NCI-H774 (cell line): ENCODE results near the gene BLVRA.
"Not testable (repeated sequence)": the region's sequence is repeated elsewhere in the genome, so short reads cannot be mapped to it uniquely, and the experiment has no call there.

Experiments used
- DNase-seq: peaks from one replicate; lab custom pipeline; 2025; lab: John Stamatoyannopoulos, UW

The BLVRA gene

DNA sequence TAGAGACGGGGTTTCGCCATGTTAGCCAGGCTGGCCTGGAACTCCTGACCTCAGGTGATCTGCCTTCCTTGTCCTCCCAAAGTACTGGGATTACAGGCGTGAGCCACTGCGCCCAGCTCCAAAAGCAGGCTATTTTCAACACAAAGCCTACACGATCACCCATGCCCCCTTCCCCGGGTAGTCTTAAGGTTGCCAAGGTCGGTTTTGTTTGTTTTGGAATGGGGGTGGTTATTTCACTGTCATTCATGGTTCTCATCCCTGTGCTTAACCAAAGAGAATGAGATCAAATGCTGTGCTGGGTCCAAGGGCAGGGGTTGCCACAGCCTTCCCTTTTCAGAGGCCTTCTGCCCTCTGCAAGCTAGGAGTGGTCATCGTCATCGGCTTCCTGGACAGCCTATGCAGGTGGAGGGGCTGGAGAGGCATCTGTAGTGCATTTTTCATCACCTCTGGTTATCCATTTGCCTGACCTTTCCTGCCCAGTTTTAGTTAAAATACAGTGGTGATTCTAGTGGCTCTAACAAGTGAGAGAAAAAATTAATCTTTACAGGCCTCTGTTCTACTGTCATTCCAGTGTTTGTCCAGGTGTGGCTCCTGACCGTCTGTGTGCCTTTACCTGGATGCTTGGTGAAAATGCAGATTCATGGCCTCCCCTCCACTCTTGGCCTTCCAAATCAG lies 11.4 kb downstream of the BLVRA start:
- DNase-seq: no peak

DNA sequence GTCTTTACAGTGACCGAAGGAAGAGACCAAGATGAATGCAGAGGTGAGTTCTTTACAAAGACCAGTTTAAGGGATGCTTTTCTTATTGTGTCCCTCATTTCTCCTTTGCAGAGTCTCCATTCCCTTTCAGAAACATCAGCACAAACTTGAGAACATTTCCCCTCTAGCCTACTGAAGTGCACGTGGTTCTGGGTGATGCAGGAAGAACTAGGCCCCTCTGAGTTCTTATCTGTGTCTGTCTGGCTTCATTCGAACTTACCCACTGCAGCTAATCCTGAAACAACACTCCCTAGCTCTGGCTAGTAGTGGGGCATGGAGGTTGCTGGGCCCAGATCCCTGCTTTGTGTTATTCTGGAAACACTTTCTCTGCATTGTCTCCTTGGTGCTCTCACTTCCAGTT lies 12.6 kb downstream of the BLVRA start:
- no peak for DNase-seq

GRCh38 chr7:43771573-43771972 lies 13.1 kb downstream of the BLVRA start:
- DNase-seq: no peak

DNA sequence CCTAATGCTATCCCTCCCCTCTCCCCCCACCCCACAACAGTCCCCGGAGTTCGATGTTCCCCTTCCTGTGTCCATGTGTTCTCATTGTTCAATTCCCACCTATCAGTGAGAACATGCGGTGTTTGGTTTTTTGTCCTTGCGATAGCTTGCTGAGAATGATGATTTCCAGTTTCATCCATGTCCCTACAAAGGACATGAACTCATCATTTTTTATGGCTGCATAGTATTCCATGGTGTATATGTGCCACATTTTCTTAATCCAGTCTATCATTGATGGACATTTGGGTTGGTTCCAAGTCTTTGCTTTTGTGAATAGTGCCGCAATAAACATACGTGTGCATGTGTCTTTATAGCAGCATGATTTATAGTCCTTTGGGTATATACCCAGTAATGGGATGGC lies 14.8 kb downstream of the BLVRA start:
- not testable (repeated sequence) for DNase-seq

DNA sequence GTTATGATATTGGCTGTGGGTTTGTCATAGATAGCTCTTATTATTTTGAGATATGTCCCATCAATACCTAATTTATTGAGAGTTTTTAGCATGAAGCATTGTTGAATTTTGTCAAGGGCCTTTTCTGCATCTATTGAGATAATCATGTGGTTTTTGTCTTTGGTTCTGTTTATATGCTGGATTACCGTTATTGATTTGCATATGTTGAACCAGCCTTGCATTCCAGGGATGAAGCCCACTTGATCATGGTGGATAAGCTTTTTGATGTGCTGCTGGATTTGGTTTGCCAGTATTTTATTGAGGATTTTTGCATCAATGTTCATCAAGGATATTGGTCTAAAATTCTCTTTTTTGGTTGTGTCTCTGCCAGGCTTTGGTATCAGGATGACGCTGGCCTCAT lies 16.8 kb downstream of the BLVRA start:
- DNase-seq: not testable (repeated sequence)

DNA sequence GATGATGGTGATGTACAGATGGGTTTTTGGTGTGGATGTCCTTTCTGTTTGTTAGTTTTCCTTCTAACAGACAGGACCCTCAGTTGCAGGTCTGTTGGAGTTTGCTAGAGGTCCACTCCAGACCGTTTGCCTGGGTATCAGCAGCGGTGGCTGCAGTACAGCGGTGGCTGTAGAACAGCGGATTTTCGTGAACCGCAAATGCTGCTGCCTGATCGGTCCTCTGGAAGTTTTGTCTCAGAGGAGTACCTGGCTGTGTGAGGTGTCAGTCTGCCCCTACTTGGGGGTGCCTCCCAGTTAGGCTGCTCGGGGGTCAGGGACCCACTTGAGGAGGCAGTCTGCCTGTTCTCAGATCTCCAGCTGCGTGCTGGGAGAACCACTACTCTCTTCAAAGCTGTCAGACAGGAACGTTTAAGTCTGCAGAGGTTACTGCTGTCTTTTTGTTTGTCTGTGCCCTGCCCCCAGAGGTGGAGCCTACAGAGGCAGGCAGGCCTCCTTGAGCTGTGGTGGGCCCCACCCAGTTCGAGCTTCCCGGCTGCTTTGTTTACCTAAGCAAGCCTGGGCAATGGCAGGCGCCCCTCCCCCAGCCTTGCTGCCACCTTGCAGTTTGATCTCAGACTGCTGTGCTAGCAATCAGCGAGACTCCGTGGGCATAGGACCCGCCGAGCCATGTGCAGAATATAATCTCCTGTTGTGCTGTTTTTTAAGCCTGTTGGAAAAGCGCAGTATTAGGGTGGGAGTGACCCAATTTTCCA lies 20.0 kb downstream of the BLVRA start:
- not testable (repeated sequence) for DNase-seq

GRCh38 chr7:43779045-43779812 lies 20.7 kb downstream of the BLVRA start:
- DNase-seq: no peak

DNA sequence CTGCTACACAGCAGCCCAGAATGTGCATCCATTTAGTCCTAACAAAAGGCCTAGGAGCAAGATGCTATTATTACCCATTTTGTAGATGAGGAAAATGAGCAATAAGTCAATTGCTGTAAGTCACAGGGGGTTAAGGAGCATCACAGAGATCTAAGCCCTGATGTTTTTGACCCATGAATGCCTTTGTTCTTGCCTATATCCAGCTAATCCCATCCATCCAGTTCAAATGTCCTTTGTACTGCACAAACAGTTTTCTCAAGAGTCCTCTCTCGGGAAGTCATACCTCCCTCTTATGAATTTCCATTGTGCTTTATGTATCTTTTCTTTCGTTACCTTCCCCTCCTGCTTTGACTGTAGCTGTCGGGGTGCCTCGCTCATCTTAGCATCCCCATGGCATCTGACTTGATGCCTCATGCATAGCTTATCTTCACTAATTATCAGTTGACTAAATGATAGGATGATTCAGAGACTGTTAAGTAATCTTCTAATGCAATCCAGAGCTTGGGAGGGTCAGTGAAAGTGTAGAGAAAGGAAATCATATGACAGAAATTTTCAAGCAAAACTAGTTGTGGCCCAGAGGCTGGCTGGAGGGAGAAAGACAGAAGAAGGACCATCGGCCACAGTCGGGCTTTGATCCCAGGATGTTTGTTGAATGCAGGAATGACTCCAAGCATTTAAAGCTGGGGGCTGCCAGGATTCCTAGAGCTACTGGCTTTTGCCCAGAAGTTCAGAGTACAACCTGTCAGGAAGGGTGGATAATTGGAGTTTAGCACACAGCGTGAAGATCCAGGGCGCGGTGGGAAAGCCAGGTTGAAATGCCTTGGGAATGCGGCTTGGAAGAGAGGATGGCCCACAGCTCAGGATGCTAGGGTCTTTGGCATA lies 23.5 kb downstream of the BLVRA start:
- DNase-seq: no peak

- no peak for DNase-seq
Observed at GRCh38 chr7:43782768-43783555, 24.5 kb downstream of the BLVRA start.

GRCh38 chr7:43784030-43784584 lies 25.6 kb downstream of the BLVRA start:
- no peak for DNase-seq

DNA sequence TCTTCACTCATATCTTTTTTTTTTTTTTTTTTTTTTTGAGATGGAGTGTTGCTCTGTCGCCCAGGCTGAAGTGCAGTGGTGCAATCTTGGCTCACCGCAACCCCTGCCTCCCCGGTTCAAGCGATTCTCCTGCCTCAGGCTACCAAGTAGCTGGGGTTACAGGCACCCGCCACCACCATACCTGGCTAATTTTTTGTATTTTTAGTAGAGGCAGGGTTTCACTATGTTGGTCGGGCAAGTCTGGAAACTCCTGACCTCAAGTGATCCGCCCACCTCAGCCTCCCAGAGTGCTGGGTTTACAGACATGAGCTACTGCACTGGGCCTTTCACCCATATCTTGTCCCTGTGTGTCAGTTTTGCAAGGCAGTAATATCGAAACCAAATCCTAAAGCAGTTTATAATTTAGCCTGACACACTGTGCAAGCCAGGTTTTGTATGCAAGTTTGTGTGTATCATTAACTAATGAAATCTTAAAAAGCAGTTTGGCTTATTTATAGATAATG lies 26.2 kb downstream of the BLVRA start:
- not testable (repeated sequence) for DNase-seq

DNA sequence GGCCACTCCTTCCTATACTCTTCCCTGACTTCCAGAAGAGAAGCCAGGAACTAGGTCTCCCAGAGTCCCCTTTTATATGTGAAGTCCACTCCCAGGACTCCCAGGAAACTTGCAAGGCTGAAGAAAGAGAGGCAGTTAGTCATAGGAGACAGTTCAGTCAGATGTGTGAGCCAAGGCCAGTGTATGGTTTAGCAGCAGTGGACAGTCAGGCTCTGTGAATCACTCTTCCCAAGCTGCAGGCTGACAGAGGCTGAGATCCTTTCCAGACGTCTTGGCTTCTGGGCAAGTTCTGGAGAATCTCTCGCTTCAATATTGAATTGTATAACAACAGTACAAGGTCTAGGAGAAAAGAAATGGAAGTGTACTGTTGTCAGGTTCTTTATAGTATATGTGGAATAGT lies 26.9 kb downstream of the BLVRA start:
- DNase-seq: no peak

- DNase-seq: no peak
Observed at GRCh38 chr7:43787771-43788170, 29.3 kb downstream of the BLVRA start.

DNA sequence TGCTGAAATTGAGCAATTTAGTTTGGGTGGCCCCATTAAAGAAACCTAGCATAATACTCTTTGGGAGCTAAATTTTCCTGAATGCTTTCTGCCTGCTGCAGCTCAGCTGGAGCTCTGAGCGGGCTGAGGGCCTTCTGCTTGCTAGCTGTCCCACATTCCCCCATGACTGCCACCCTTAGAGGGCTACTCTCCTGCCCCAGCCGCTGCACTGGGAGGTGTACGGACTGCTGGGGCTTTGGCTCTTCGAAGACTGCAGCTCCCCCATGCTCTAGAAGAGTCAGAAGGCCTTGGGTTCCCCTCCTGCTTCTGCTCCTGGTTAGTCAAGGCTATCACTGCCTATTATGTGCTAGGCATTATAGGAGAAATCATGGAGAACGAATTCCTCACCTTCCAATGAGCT lies 31.5 kb downstream of the BLVRA start:
- DNase-seq: no peak

- DNase-seq: no peak
Observed at GRCh38 chr7:43790834-43791233, 32.4 kb downstream of the BLVRA start.

- DNase-seq: no peak
Observed at GRCh38 chr7:43791665-43792064, 33.2 kb downstream of the BLVRA start.

DNA sequence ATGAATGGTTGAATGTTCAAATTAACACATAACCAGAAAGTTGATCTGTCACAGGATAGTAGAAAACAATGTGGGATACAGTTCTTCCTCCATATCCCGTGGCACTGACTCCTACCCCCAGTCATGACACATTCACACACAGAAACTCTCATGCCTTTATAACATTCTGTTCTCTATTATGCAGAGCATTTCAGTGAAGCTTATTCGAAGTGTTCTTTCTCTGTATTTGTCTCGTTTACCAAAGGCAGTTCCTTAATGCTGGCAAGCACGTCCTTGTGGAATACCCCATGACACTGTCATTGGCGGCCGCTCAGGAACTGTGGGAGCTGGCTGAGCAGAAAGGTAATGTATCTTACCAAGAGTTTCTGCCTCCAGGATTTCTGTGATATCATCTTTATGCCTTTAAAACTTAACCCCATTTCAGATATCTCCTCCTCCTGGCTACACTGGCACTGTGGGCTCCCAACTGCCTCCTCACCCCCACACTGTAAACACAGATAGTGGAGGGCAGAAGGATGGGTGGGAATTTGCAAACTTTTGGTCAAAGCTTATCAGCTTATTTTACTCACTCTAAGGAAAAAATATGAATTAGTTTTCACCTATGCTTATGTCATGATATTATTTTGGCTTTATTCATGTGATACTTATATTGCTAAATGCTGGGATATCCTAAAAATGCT lies 34.1 kb downstream of the BLVRA start:
- no peak for DNase-seq

- DNase-seq: no peak
Observed at GRCh38 chr7:43799605-43800004, 41.1 kb downstream of the BLVRA start.

DNA sequence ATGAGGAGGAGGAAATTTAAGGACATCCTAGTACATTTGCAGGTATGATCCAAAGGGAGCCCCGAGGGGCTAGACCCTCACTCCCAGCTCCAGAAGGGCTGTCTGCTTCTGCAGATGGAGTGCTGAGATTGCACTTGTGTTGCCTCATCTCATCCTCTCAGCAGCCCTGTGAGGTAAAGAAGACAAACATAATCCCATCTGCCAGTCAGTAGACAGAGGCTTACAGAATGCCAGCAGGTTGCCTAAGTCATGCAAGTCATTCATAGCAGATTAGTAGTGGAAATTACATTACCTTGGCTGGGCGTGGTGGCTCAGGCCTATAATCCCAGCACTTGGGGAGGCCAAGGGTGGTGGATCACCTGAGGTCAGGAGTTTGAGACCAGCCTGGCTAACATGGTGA lies 45.4 kb downstream of the BLVRA start:
- DNase-seq: no peak

- DNase-seq: no peak
Observed at GRCh38 chr7:43808410-43808809, 49.9 kb downstream of the BLVRA start.
